HEK293 (cell line): ENCODE results near the gene ENDOV.
A peak's percentile ranks its signal among the peaks of the same experiment; 100 is the strongest.

Experiments used
- BCL11B ChIP-seq: fragments of 450-650 bp; formaldehyde crosslinking; IDR thresholded peaks from 2 replicates; pipeline ENCODE4 v1.5.1; 2016; ENCODE audit warnings: low read depth, missing biosample characterization, missing genetic modification characterization
- GLIS2 ChIP-seq: fragments of 450-650 bp; formaldehyde crosslinking; IDR thresholded peaks from 2 replicates; pipeline ENCODE4 v1.5.1; 2016; ENCODE audit warnings: missing biosample characterization, missing genetic modification characterization
- KLF1 ChIP-seq: fragments of 450-650 bp; formaldehyde crosslinking; IDR thresholded peaks from 2 replicates; pipeline ENCODE4 v1.5.1; 2016; ENCODE audit warnings: missing biosample characterization, missing genetic modification characterization
- KLF9 ChIP-seq: fragments of 450-650 bp; formaldehyde crosslinking; IDR thresholded peaks from 2 replicates; pipeline ENCODE4 v1.5.1; 2016; ENCODE audit warnings: missing biosample characterization, missing genetic modification characterization, low read depth
- MEIS1 ChIP-seq: sonication (generic); formaldehyde crosslinking; IDR thresholded peaks from 2 replicates; pipeline ENCODE4 v1.8.1; 2022; ENCODE audit warnings: missing genetic modification reagents, mild to moderate bottlenecking, borderline replicate concordance
- OSR2 ChIP-seq: fragments of 450-650 bp; formaldehyde crosslinking; IDR thresholded peaks from 2 replicates; pipeline ENCODE4 v1.5.1; 2016; ENCODE audit warnings: missing biosample characterization, missing genetic modification characterization
- OVOL3 ChIP-seq: fragments of 450-650 bp; formaldehyde crosslinking; IDR thresholded peaks from 2 replicates; pipeline ENCODE4 v1.5.1; 2016; ENCODE audit warnings: missing biosample characterization, missing genetic modification characterization
- SETDB1 ChIP-seq: IDR thresholded peaks from one replicate; pipeline ENCODE4 v1.6.1; 2017; ENCODE audit warnings: mild to moderate bottlenecking, low read length, moderate library complexity, mixed read lengths; ENCODE audit not compliant: insufficient read length
- ZBTB17 ChIP-seq: fragments of 450-650 bp; formaldehyde crosslinking; IDR thresholded peaks from 2 replicates; pipeline ENCODE4 v1.5.1; 2016; ENCODE audit warnings: missing biosample characterization, missing genetic modification characterization
- ZBTB20 ChIP-seq: fragments of 450-650 bp; formaldehyde crosslinking; IDR thresholded peaks from 2 replicates; pipeline ENCODE4 v1.5.1; 2016; ENCODE audit warnings: missing biosample characterization, missing genetic modification characterization
- ZBTB48 ChIP-seq: fragments of 450-650 bp; formaldehyde crosslinking; IDR thresholded peaks from 2 replicates; pipeline ENCODE4 v1.5.1; 2016; ENCODE audit warnings: missing biosample characterization, missing genetic modification characterization
- ZEB2 ChIP-seq: fragments of 450-650 bp; formaldehyde crosslinking; IDR thresholded peaks from 2 replicates; pipeline ENCODE4 v1.5.1; 2016; ENCODE audit warnings: missing biosample characterization, missing genetic modification characterization
- ZFHX2 ChIP-seq: fragments of 450-650 bp; formaldehyde crosslinking; conservative IDR thresholded peaks from 2 replicates; pipeline ENCODE4 v1.5.1; 2016; ENCODE audit warnings: missing biosample characterization, missing genetic modification characterization
- ZFP69B ChIP-seq: fragments of 450-650 bp; formaldehyde crosslinking; IDR thresholded peaks from 2 replicates; pipeline ENCODE4 v1.5.1; 2016; ENCODE audit warnings: missing biosample characterization, missing genetic modification characterization
- ZNF114 ChIP-seq: fragments of 450-650 bp; formaldehyde crosslinking; IDR thresholded peaks from 2 replicates; pipeline ENCODE4 v1.5.0; 2017; ENCODE audit warnings: missing biosample characterization, missing genetic modification characterization
- ZNF146 ChIP-seq: fragments of 450-650 bp; formaldehyde crosslinking; IDR thresholded peaks from 2 replicates; pipeline ENCODE4 v1.5.1; 2016; ENCODE audit warnings: missing biosample characterization, missing genetic modification characterization
- ZNF223 ChIP-seq: fragments of 450-650 bp; formaldehyde crosslinking; IDR thresholded peaks from 2 replicates; pipeline ENCODE4 v1.5.1; 2016; ENCODE audit warnings: missing biosample characterization, missing genetic modification characterization
- ZNF37A ChIP-seq: fragments of 450-650 bp; IDR thresholded peaks from 2 replicates; pipeline ENCODE4 v1.5.1; 2018; ENCODE audit warnings: missing biosample characterization, missing genetic modification characterization
- ZNF416 ChIP-seq: fragments of 450-650 bp; formaldehyde crosslinking; IDR thresholded peaks from 2 replicates; pipeline ENCODE4 v1.5.1; 2016; ENCODE audit warnings: missing biosample characterization, missing genetic modification characterization
- ZNF426 ChIP-seq: fragments of 450-650 bp; formaldehyde crosslinking; IDR thresholded peaks from 2 replicates; pipeline ENCODE4 v1.5.1; 2017; ENCODE audit warnings: missing biosample characterization, missing genetic modification characterization, mild to moderate bottlenecking, inconsistent platforms, moderate library complexity
- ZNF501 ChIP-seq: fragments of 450-650 bp; formaldehyde crosslinking; IDR thresholded peaks from 2 replicates; pipeline ENCODE4 v1.5.1; 2016; ENCODE audit warnings: missing biosample characterization, missing genetic modification characterization
- ZNF530 ChIP-seq: fragments of 450-650 bp; formaldehyde crosslinking; IDR thresholded peaks from 2 replicates; pipeline ENCODE4 v1.5.1; 2016; ENCODE audit warnings: low read depth, missing biosample characterization, missing genetic modification characterization
- ZNF549 ChIP-seq: fragments of 450-650 bp; IDR thresholded peaks from 2 replicates; pipeline ENCODE4 v1.5.1; 2018; ENCODE audit warnings: missing biosample characterization, missing genetic modification characterization, mild to moderate bottlenecking, inconsistent platforms, moderate library complexity
- ZNF560 ChIP-seq: fragments of 450-650 bp; formaldehyde crosslinking; IDR thresholded peaks from 2 replicates; pipeline ENCODE4 v1.5.1; 2017; ENCODE audit warnings: missing biosample characterization, missing genetic modification characterization, borderline replicate concordance
- ZNF610 ChIP-seq: fragments of 450-650 bp; formaldehyde crosslinking; IDR thresholded peaks from 2 replicates; pipeline ENCODE4 v1.5.1; 2016; ENCODE audit warnings: missing biosample characterization, missing genetic modification characterization, borderline replicate concordance
- ZNF658 ChIP-seq: fragments of 450-650 bp; formaldehyde crosslinking; IDR thresholded peaks from 2 replicates; pipeline ENCODE4; 2016; ENCODE audit warnings: missing biosample characterization, missing genetic modification characterization
- ZNF792 ChIP-seq: fragments of 450-650 bp; formaldehyde crosslinking; IDR thresholded peaks from 2 replicates; pipeline ENCODE4 v1.5.1; 2016; ENCODE audit warnings: missing biosample characterization, missing genetic modification characterization
- ZNF837 ChIP-seq: fragments of 450-650 bp; formaldehyde crosslinking; IDR thresholded peaks from 2 replicates; pipeline ENCODE4 v1.5.1; 2016; ENCODE audit warnings: missing biosample characterization, missing genetic modification characterization
- TF ChIP-seq, protein P1 (sequence below): fragments of 450-650 bp; formaldehyde crosslinking; IDR thresholded peaks from 2 replicates; pipeline ENCODE4 v1.5.1; 2017; ENCODE audit warnings: missing biosample characterization, missing genetic modification characterization
- TF ChIP-seq, protein P2 (sequence below): fragments of 450-650 bp; formaldehyde crosslinking; IDR thresholded peaks from 2 replicates; pipeline ENCODE4 v1.5.1; 2016; ENCODE audit warnings: missing biosample characterization, missing genetic modification characterization, low read depth
- TF ChIP-seq, protein P3 (sequence below): fragments of 450-650 bp; IDR thresholded peaks from 2 replicates; pipeline ENCODE4 v1.5.1; 2018; ENCODE audit warnings: missing biosample characterization, mild to moderate bottlenecking, missing genetic modification characterization
- TF ChIP-seq, protein P4 (sequence below): fragments of 450-650 bp; formaldehyde crosslinking; IDR thresholded peaks from 2 replicates; pipeline ENCODE4 v1.5.1; 2016; ENCODE audit warnings: missing biosample characterization, missing genetic modification characterization
- TF ChIP-seq, protein P5 (sequence below): fragments of 450-650 bp; formaldehyde crosslinking; IDR thresholded peaks from 2 replicates; pipeline ENCODE4 v1.5.1; 2016; ENCODE audit warnings: missing biosample characterization, missing genetic modification characterization

Gene ENDOV

DNA sequence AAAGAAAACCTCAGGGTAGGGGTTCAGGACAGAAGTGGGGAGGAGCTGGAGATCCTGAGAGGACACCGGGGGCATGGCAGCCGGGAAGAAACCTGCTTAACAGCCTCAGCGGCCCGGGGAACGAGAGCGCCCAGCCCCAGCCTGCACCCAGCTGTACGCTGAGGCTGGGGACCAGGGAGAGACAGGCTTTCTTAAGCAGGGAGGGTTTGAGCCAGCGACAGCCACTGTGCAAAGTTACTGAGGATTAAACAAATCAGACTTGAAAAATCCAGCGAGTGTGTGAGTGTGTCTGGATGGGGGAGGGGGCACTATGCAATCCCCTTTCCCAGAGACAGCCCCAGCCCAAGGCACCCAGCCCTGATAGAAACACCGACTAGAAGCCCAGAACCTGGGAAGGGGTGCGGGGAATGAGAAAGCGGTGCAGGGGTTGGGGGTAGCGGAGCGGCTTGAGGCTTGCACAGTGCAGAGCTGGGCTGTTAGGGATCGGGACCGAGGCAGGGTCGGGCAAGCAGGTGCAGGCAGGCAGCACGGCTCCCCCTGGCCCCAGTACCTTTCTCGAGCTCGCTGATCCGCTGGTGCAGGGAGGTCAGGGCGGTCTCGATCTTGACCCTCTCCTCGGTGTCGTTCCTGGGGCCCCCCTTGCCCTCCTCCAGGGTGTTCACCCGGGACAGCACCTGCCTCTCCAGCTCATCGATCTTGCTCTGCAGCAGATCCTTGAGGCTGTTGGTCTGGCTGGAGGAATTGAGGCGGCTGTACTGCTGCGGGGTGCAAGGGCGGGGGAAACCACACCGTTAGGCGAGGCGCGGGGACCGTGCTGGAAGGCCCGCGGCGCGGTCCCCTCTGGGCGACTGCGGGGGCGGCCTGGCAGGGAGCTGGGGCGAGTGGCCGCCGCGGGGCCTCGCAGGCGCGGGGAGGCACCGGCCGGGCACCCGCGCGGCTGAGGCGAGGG, 60.3 kb downstream of the ENDOV start (continued):
- no peak for TF ChIP-seq ZNF560 (tag by site-specific recombination)
- TF ChIP-seq, protein P1, sequence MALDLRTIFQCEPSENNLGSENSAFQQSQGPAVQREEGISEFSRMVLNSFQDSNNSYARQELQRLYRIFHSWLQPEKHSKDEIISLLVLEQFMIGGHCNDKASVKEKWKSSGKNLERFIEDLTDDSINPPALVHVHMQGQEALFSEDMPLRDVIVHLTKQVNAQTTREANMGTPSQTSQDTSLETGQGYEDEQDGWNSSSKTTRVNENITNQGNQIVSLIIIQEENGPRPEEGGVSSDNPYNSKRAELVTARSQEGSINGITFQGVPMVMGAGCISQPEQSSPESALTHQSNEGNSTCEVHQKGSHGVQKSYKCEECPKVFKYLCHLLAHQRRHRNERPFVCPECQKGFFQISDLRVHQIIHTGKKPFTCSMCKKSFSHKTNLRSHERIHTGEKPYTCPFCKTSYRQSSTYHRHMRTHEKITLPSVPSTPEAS (tag by site-specific recombination): no peak
- no peak for TF ChIP-seq ZNF114
- TF ChIP-seq OSR2 (tag by site-specific recombination): no peak
- no peak for TF ChIP-seq ZNF37A
- no peak for TF ChIP-seq OVOL3 (tag by site-specific recombination)
- no peak for TF ChIP-seq ZNF501 (tag by site-specific recombination)
- TF ChIP-seq, protein P2, sequence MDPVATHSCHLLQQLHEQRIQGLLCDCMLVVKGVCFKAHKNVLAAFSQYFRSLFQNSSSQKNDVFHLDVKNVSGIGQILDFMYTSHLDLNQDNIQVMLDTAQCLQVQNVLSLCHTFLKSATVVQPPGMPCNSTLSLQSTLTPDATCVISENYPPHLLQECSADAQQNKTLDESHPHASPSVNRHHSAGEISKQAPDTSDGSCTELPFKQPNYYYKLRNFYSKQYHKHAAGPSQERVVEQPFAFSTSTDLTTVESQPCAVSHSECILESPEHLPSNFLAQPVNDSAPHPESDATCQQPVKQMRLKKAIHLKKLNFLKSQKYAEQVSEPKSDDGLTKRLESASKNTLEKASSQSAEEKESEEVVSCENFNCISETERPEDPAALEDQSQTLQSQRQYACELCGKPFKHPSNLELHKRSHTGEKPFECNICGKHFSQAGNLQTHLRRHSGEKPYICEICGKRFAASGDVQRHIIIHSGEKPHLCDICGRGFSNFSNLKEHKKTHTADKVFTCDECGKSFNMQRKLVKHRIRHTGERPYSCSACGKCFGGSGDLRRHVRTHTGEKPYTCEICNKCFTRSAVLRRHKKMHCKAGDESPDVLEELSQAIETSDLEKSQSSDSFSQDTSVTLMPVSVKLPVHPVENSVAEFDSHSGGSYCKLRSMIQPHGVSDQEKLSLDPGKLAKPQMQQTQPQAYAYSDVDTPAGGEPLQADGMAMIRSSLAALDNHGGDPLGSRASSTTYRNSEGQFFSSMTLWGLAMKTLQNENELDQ (tag by site-specific recombination): no peak
- TF ChIP-seq KLF1 (tag by site-specific recombination): no peak
- TF ChIP-seq ZNF146 (tag by site-specific recombination): no peak
- TF ChIP-seq KLF9 (tag by site-specific recombination): no peak
- no peak for TF ChIP-seq ZNF549
- no peak for TF ChIP-seq ZNF426 (tag by site-specific recombination)
- TF ChIP-seq ZNF610 (tag by site-specific recombination): no peak
- no peak for TF ChIP-seq SETDB1
- peak; percentile 68 for TF ChIP-seq ZBTB17 (tag by site-specific recombination)
- no peak for TF ChIP-seq ZNF792 (tag by site-specific recombination)
- no peak for TF ChIP-seq ZEB2 (tag by site-specific recombination)
- TF ChIP-seq, protein P3, sequence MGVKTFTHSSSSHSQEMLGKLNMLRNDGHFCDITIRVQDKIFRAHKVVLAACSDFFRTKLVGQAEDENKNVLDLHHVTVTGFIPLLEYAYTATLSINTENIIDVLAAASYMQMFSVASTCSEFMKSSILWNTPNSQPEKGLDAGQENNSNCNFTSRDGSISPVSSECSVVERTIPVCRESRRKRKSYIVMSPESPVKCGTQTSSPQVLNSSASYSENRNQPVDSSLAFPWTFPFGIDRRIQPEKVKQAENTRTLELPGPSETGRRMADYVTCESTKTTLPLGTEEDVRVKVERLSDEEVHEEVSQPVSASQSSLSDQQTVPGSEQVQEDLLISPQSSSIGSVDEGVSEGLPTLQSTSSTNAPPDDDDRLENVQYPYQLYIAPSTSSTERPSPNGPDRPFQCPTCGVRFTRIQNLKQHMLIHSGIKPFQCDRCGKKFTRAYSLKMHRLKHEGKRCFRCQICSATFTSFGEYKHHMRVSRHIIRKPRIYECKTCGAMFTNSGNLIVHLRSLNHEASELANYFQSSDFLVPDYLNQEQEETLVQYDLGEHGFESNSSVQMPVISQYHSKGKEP (tag by site-specific recombination): no peak
- no peak for TF ChIP-seq MEIS1 (CRISPR knock-in tag)
- TF ChIP-seq ZFP69B (tag by site-specific recombination): no peak
- TF ChIP-seq ZNF530 (tag by site-specific recombination): 0 out of 2 replicates have a peak, but pooled peaks have one; percentile 1
- no peak for TF ChIP-seq ZNF658
- TF ChIP-seq, protein P4, sequence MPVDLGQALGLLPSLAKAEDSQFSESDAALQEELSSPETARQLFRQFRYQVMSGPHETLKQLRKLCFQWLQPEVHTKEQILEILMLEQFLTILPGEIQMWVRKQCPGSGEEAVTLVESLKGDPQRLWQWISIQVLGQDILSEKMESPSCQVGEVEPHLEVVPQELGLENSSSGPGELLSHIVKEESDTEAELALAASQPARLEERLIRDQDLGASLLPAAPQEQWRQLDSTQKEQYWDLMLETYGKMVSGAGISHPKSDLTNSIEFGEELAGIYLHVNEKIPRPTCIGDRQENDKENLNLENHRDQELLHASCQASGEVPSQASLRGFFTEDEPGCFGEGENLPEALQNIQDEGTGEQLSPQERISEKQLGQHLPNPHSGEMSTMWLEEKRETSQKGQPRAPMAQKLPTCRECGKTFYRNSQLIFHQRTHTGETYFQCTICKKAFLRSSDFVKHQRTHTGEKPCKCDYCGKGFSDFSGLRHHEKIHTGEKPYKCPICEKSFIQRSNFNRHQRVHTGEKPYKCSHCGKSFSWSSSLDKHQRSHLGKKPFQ: no peak
- no peak for TF ChIP-seq BCL11B (tag by site-specific recombination)
- TF ChIP-seq, protein P5, sequence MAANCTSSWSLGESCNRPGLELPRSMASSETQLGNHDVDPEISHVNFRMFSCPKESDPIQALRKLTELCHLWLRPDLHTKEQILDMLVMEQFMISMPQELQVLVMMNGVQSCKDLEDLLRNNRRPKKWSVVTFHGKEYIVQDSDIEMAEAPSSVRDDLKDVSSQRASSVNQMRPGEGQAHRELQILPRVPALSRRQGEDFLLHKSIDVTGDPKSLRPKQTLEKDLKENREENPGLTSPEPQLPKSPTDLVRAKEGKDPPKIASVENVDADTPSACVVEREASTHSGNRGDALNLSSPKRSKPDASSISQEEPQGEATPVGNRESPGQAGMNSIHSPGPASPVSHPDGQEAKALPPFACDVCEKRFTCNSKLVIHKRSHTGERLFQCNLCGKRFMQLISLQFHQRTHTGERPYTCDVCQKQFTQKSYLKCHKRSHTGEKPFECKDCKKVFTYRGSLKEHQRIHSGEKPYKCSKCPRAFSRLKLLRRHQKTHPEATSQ (tag by site-specific recombination): no peak
- TF ChIP-seq ZFHX2 (tag by site-specific recombination): peak; percentile 51; the same call in 1 of the 2 replicates
- TF ChIP-seq ZNF416: no peak
- TF ChIP-seq GLIS2 (tag by site-specific recombination): peak; percentile 83
- peak; percentile 92 for TF ChIP-seq ZBTB20 (tag by site-specific recombination)
- peak; percentile 95 for TF ChIP-seq ZBTB48 (tag by site-specific recombination)
- no peak for TF ChIP-seq ZNF837
- TF ChIP-seq ZNF223 (tag by site-specific recombination): peak; percentile 86
